Hematopoietic multipotent progenitor cell treated with erythropoietin and hydrocortisone succinate and interleukin-3 and kit ligand, for 17 days (in vitro differentiated cells): ENCODE data around the gene PGBD4.
"Not testable (repeated sequence)": the region's sequence is repeated elsewhere in the genome, so short reads cannot be mapped to it uniquely, and the experiment has no call there.

Source experiments
- DNase-seq: peaks from one replicate; pipeline ENCODE4 v3.0.0-alpha.2; 2015; ENCODE audit warnings: low spot score

The PGBD4 gene

DNA sequence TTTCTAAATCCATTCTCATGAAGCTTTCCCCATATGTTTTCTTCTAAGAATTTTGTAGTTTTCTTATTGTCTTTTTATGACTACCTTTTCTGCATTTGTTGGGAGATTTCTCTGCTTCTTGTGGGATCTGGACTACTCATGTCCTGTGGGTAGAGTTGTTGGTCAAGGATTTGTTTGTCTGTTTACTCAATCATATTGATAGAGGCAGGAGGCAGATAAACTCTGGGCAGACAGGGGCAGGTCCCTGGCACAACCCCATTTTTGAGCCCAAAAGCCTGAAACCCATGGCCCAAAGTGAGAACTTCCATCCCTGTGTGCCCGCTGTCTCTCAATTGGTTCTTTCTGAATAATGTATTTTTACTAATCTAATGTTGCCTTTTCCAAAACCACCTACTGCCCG is 12.3 kb downstream of the PGBD4 start:
- DNase-seq: no peak

DNA sequence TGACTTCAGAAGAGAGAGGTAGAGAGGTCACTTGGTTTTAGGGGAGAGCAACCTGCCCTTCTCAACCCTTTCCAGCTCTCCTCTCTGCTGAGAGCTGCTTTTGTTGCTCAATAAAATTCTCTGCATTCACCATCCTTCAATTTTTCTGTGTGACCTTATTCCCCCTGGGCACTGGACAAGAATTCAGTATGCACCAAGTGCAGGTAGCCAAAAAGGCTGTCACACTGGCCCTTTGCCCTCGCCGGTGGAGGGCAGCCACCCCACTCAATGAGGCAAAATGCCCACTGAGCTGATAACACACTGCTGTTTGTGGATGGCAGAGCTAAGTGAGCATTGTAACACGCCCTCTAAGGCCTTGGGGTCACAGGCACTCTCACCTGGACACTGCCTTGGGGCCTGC is 12.9 kb downstream of the PGBD4 start:
- no peak for DNase-seq

DNA sequence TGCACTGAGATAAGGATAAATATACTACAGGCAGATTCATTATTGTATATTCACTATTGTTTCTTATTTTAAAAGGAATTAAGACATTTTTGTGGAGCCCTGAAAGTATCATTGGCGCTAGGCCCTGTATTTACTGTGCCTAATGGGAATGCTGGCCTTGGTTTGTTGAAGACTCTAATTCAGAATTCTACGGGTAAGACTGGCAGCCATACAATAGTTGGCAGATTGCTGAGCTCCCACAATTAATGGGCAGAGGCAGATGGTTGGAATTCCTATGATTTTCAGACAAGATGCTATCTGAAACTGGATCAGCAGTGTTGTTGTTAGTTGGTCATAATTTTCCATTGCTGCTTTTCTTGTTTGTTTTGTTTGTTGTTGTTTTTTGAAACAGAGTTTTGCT is 14.7 kb downstream of the PGBD4 start:
- no peak for DNase-seq

DNA sequence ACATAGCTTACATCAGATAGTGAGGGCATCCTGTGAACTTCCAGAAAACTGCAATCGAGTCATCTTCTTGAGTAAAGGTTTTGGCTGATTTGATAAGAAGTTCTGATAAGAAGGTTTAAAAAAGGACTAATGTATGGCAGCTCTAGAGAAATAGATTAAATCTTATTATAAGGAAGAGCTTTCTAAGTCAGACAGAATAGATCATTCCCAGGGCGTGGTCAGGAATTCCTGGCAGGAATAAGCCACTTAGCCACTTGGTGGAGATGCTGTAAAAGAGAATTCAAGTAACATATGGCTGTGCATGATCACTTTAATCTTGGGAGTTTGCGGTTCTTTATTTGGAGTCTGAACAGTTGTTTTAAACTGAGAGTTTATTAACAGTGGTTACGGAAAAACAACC is 17.4 kb downstream of the PGBD4 start:
- DNase-seq: no peak

DNA sequence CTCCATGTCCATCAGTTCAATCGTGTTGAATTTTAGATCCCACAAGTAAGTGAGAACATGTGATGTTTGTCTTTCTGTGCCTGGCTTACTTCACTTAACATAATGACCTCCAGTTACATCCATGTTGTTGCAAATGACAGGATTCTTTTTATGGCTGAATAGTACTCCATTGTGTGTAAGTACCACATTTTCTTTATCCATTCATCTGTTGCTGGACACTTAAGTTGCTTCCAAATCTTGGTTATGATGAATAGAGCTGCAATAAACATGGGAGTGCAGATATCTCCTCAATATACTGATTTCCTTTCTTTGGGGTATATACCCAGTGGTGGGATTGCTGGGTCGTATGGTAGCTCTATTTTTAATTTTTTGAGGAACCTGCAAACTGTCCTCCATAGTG is 18.5 kb downstream of the PGBD4 start:
- not testable (repeated sequence) for DNase-seq

DNA sequence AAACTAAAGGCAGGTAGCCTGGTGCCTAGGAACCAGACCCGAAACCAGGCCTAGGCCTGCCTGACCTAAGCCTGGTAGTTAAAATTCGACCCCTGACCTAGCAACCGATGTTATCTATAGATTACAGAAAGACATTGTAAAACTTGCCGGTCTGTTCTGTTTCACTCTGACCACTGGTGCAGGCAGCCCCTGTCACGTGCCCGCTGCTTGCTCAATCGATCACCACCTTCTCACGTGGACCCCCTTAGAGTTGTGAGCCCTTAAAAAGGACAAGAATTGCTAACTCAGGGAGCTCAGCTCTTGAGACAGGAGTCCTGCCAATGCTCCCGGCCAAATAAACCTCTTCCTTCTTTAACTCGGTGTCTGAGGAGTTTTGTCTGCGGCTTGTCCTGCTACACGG is 19.9 kb downstream of the PGBD4 start:
- not testable (repeated sequence) for DNase-seq

DNA sequence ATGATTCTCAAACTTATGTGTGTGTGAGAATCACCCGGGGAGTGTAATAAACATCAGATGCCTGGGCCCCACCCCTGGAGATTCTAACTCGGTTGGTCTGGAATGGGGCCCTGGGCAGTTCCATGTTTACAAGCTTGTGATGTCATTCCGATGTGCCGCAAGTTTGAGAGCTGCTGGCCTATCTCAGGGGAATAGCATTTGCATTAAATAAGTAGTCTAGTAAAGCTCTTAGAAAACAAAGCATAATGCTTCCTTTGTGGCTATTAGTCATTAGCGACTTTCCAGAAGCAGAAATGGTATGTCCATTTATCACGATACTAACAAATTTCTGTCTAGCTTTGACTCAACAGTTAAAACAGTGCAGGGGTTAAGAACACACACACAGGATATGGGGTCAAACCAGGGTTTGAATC is 20.9 kb downstream of the PGBD4 start:
- no peak for DNase-seq

DNA sequence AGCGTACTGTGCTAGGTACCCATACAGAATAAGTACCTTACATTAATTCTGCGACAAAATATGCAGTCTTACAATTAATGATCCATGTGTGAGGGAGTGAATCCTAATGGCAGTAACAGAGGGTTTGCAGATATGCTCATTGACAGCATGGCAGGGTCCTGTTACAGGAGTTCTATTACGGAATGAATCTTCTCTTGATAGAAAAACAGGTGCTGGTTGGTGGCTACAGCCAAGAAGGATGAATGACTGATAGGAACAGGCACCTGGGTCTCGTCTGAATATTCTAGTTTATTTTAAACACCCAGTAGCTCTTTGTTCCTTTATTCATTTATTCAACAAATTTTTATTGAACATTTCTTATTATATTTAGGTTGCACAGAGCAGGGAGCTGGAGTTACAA is 22.8 kb downstream of the PGBD4 start:
- DNase-seq: no peak

DNA sequence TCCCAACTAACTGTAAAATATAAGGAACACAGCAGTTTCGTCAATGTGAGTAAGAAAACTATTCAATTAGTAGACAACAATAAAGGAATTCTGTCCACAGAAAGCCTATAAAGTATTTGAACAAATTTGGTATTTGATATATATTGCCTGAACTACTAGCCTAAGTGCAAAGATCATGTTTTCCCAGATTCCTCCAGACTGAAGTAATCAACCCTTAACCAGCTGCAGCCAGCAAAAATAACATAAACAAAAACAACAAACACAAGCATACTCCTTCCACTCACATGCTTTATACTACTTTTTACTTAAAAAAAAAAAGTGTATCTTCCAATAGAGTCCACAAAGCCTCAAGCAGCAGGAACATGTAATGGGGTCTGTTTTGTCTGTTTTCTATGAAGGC is 24.1 kb downstream of the PGBD4 start:
- no peak for DNase-seq

DNA sequence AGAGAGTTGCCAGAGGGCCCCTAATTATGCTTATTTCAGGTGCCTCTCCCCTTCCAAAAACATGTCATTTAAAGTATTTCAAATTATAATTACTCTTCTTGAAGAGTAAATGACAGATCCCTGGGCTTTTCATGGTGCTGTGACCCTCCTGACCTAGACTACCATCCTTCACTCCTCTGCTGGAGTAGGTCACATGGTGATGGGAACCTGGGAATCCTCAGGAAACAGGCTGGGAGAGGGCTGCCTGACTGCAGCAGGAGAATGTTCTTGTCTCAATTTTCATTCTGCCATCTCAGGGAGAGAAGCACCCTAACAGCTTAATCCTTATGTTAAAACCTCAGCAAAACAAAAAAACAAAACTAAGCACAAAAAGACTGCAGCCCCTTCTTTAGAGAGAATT is 24.6 kb downstream of the PGBD4 start:
- DNase-seq: no peak

DNA sequence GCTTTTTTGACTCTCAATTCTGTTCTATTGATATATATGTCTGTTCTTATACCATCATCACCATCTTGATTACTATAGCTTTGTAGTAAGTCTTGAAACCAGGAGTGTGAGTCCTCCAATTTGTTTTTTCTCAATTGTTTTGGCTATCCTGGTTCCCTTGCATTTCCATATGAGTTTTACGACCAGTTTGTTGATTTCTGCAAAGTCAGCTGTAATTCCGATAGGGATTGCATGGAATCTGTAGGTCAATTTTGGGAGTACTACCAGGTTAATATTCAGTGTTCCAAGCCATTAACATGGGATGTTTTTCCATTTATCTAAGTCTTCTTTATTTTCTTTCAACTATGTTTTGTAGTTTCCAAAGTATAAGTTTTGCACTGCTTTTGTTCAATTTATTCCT is 27.0 kb downstream of the PGBD4 start:
- DNase-seq: no peak

DNA sequence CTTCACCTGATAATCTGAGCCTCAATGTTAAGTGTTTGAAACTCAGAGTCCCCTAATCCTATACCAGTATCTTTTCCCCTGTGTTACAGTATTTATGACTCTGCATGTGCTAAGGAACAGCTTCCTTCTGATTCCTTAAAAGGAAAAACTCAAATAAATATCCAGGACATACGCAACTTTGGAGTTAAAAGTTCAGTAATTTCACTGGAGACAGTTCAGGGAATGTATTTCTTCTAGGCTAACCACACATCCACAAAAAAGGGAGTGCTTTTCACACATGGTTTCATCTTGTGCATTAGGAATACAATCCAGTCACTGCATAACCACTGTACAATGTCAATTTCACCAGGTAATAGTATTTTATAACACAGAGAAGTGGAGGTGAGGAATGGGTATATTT is 31.0 kb downstream of the PGBD4 start:
- DNase-seq: no peak

DNA sequence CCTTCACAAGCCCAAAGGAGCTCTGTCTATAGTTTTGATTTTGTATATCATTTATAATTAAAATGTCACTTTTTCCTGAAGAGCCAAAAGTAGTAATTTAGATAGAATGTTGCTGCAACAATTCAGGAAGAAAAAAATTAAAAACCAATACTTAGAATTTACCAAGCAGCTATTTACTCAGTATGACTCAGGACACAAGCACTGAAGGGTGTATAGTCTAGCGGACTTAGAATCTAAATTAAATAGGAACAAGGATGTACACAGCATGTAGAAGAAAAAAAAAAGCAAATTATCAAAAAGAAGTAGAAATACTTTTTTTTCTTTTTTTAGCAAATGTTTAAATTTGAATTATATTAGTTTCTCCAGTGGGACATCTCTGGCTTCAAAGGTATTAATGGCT is 31.6 kb downstream of the PGBD4 start:
- no peak for DNase-seq

DNA sequence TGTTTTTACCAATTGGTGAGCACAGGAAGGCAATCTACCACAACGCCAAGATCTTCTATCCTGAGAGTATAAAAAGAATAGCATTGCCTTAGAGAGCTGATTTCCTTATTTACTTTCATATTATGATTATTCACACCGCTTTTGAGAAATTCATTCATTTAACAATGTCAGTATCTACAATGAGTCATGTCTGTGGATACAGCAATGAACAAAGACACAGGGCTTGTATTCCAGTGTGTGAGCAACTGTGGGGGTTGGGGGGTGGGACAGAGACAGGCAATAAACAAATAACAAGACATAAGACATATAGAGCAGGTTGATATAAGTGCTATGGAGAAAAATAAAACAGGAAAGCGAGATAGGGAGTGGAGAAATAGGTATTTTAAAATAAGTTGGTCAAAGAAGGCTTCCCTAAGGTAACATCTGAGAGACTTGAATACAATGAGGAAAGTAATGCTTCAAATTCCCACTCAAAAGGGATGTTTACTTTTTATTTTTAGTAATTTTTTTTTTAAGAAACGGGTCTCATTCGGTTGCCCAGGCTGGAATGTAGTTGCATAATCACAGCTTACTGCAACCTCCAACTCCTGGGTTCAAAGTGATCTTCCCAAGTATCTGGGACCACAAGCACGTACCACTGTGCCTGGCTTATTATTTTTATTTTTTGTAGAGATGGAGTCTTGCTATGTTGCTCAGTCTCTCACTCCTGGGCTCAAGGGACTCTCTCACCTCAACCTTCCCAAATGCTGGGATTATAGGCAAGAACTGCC is 45.7 kb downstream of the PGBD4 start:
- no peak for DNase-seq

DNA sequence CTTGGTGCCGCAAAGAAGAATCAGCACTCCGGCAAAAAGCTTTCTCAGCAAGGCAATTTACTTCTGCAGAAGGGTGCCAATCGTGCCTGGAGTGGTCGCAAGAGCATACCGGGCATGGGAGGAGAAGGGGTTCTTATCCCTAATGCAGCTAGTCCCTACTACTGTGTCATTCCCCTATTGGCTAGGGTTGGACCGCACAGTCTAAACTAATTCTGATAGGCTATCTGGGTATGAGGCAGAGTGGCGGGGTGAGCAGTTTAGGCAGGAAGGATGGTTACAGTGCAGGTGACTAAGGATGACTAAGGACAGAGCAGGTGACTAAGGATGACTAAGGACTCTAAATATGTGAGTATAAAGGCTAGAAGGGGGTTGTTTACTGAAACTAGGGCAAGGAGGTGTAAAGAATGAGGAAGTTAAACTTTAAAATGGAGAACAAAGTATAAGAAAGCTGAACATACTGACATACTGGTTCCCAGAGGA is 52.9 kb downstream of the PGBD4 start:
- no peak for DNase-seq

DNA sequence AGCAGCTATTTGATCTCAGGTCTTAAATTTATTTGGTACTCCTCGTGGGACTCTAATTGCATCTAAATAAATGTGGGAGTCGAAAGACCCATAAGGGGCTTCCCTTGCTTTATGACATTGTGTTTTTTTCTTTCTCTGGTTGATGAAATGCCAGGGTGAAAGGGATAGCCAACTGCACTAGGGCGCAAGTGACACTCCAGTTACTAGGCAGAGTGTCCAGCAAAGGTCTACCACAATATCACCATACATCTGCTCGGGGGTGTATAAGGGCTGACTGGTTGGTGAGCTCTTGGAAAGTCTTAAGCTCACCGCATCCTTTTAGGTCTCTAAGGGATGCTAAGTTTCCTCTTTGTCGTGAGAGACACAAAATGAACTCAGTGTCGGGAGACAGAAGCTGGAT is 54.0 kb downstream of the PGBD4 start:
- no peak for DNase-seq
